SK-N-MC (cell line): ENCODE results near the gene CLOCK.

ENCODE experiments used
- EZH2 ChIP-seq: fragments of 200-600 bp; sonication (generic); IDR thresholded peaks from one replicate; pipeline ENCODE4 v1.6.1; 2017; ENCODE audit warnings: antibody characterized with exemption
- POLR2AphosphoS5 ChIP-seq: IDR thresholded peaks from 2 replicates; pipeline ENCODE4 v1.6.1; 2012; ENCODE audit warnings: mild to moderate bottlenecking, low read depth, low read length, borderline replicate concordance

GRCh38 chr4:55545641-55546505 is 836 bp downstream of the CLOCK start:
- no peak; the same call in 1 of the 2 replicates for TF ChIP-seq POLR2AphosphoS5
- TF ChIP-seq EZH2, result no peak
